Effector CD8-positive, alpha-beta T cell (primary cell): ENCODE results near the gene DGKI.
A peak's percentile ranks its signal among the peaks of the same experiment; 100 is the strongest.

ENCODE experiments used
- DNase-seq: peaks from one replicate; lab custom pipeline; 2025; lab: John Stamatoyannopoulos, UW

DGKI gene

DNA sequence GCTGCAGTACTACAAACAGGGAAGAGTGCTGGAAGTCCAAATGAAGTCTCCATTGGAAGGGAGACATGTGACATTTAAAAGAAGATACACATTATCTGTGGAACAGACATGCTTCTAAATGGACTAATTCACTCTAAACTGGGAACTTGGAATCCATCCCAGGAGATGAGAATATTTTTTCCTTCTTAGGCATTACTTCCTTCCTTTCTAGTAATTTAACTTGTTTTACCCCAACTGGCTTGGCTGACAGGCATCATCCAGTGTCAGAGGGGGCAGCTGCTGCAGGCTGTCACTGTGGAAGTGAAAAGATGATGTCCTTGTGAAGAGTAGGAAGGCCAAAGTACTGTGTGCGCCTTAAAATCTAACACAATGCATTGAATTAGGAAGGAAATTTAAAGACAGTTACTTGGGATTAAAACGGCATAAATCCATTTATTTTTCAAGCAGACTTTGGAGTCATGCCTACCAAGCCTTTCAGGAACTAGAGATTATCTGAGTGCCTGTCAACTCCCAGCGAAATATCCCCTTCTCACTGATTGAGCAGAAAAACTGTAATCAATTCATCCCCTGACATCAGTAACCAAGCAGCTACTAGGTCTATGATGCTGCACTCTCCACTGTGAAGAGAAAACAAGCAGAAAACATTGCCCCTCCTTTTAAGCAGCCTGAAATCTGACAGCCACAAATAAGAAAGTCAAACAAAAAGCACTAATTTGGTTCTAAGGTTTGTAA is 161.2 kb downstream of the DGKI start:
- DNase-seq = no peak

DNA sequence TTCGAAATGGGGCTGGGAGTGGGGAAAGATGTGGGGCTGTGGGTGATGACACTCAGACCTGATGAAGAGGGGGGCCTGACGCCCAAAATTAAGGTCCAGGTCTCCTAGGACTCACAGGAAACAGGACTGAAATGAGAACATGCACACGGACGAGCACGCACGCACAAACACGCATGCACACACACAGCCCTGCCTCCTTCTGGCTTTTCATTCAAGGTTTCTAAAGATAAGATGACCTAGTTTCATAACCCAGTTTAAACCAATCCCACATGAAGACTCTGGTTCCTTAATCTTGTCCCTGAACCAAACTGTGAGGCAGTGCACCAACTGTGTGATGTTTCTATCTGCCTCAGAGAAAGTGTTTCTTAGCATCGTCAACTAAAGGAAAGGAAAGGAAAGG is 162.0 kb downstream of the DGKI start:
- DNase-seq = no peak

- no peak for DNase-seq
Measured at GRCh38 chr7:137684316-137684715, 162.5 kb downstream of the DGKI start.

GRCh38 chr7:137682596-137682995 is 164.2 kb downstream of the DGKI start:
- no peak for DNase-seq

- no peak for DNase-seq
Measured at GRCh38 chr7:137681657-137682562, 164.9 kb downstream of the DGKI start.

DNA sequence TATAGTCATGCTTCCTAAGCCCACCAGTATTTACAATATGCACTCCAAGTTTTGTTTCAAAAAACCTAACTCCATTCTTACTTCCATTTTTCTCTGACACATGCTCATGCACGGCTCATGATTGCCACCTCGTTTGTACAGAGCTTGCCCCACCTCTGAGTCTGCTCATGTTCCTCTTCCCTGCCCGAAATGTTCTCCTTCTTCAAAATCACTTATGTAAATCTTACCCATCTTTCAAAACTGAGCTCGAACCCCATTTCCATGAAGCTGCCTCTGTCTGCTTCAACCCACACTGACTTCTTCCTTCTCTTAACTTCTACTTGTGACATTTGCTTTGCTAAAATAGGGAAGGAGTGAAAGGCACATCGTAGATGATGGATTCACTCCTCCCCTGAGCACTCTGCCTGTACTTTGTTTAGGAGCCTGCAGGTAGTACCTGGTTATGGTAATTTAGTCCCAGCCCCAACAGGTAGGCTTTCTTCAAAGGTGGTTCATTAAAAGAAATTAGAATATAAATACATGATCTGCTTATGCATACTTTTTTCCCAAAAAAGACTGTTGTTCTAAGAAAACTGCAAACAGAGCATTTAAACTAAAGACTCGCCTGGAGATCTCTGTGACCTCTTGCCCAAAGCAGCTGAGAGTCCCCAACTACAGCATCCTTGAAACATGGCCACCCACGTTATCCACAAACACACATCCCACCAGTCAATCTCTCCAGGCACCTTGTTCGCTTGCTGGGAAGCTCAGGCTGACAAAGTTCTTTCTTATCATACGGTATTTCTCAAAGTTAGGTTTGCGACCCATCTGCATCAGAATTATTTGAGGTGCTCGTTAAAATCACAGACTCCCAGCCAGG is 172.0 kb downstream of the DGKI start:
- DNase-seq = no peak

DNA sequence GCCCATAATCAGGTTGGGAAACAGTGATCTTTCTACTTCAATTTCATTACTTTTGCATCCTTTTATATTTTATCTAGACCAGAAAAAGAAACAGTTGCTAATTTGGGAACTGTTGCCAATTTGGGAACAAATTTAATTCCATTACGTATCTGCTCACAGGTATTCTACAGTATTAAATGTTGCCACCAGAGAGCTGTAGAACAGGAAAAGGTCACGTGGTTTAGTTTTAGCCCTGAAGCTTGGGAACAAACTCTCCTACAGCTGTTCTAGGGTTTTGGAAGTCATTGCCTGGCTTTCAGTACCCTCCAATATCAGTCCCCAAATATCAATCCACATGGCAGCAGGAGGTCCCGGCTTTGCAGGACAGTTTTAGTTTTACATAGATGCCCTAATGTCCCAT is 172.7 kb downstream of the DGKI start:
- no peak for DNase-seq

DNA sequence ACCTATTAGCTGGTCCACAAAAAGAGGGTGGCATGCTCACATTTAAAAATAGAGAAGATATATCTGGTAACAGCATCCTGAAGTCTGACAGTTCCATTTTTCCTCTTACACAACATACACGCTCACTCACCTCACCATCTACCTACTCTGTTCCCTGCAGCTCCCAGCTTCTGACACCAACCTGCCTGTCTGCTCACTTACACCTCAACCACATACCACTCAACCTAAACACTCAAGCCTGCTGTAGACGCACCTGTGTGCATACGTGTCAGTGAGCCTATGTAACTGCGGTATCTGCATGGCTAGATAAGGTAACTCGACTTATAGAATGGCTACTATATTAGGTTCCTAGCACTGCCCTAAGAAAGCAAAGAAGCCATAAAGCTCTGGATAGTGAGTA is 174.9 kb downstream of the DGKI start:
- DNase-seq = no peak

DNA sequence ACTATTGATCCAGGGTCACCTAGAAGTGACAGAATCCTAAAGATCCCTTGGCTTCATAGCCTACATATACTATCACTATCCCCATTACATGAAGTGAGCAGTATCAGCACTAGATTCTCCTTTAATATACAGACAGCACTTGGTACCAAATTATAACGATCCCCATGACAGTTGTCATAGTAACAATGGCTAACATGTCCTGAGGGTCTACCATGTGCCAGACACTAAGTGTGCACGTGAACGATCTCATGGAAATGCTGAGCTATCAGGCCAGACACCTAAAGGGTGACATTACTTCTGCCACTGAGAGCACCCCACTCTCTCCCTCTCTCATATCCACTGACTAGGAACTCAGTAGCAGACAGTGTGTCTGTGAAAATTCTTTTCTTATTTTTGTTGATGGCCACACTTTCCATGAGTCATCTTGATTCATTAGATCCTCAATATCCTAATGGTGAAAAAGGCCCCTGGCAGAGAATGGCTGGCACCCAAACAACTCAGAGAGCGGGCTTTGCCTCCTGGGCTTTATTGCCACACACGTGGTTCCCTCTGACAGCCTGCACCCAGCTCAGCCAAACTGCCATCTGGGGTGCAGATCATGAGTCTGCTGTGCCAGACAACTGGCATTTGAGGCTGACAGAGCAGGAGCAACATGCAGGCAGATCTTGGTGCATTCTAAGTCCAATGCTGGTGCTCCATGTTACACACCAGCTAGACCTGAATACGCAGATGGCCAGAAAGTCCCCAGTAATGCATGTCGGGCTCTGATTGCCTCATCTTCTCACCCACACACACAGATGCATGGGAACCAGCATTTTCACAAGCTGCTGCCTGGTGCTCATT is 176.3 kb downstream of the DGKI start:
- DNase-seq = no peak

DNA sequence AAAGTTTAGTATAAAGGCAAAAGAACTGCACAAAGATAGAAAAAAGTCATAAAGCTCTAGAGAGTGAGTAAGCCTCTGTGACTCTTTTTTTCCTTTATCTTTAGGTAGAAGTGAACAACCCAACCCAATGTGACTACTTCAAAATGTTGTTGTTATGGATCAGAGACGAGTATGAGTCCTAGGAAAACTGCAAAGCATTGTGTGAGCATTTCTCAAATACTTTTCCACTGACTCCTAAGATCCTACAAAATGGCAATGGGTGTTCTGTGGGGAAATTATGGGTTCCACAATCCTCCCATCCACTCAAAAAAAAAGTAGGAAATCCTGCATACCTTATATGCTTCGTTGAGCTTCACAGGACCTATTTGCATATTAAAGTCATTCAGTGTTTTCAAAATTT is 177.1 kb downstream of the DGKI start:
- no peak for DNase-seq

DNA sequence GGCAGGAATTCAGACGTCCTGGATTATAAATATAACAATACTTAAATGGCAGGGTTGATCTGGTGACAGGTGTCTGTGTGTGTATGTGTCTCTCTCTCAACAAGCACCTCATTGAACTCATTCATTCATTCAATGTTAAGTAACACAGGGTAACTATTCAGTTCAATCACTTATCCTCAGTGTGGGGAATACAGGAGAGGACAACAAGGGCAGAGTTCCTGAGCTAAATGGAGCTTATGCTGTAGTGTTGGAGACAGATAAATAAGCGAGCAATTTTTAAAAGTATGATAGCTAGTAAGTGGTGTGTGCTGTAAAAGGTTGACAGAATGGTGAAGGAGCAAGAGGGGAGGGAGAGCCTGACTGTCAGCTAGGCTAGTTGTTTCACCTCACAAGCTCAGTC is 178.4 kb downstream of the DGKI start:
- no peak for DNase-seq

- no peak for DNase-seq
Measured at GRCh38 chr7:137667633-137668387, 179.0 kb downstream of the DGKI start.

DNA sequence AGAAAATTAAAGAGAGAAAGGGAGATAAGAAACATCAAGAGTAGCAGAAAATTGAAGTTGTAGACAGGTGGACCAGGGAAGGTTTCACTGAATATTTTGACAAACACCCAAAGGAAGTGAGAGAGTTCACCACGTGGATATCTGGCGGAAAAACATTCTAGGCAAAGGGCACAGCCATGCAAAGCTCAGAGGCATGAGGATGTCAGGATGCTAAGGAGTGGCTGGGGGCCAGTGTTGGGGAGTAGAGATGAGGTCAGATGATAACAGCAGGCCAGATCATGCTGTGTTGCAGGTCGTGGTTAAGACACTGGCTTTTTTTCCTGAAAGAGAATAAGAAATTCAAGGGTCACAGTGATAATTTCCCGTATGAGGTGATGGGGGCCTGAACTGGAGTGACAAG is 181.9 kb downstream of the DGKI start:
- DNase-seq = no peak

DNA sequence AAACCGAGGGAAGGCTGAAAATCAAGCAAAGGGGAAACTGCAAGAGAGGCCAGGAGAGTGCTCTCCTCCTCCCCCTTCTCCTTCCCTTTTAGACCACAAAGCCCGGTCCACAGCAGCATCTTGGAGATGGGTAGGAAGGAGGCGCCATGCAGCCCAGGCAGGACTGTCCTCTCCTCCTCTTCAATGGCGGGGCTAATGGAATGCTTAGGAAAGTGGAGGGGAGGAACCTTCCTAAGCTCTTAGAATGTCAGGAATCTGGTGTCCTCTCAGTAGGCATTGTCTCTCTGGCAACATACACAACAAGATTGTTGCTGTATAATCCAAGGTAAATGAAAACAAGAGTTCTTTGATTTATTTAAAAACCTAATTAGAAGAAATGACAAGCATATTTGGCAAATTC is 185.1 kb downstream of the DGKI start:
- no peak for DNase-seq

GRCh38 chr7:137658190-137658900 is 188.4 kb downstream of the DGKI start:
- no peak for DNase-seq

DNA sequence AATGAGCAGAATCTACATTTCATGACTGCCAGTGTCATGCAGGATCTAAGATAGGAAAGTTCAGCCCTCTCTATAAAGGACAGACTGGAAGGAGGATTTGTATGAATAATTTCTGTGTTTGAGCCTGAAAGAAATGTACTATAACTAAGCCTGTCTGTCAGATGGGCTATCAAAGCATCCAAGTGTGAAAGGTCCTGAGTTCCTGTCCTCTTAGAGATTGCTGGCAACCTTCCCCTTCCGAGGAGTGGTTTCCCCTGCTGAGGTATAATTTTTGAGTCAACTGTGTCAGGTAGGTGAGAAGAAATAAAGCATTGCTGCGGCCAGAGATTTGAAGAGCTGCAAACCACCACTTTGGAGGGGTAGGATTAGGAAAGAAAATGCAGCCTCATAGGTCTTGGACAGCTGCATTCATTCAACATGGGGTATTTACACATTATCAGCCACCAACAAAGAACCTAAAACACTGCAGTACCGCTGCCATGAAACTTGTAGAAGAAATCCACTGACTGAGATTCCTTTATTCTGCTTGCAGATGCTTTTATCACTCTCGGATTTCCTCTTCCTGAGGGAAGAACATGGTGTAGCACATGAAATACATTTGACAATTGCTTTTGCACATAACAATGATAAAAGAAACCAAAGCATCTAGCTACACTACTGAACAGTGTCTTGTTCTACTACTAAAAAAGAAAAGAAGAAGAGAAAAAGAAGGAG is 189.1 kb downstream of the DGKI start:
- no peak for DNase-seq

- no peak for DNase-seq
Measured at GRCh38 chr7:137656850-137657232, 189.9 kb downstream of the DGKI start.

DNA sequence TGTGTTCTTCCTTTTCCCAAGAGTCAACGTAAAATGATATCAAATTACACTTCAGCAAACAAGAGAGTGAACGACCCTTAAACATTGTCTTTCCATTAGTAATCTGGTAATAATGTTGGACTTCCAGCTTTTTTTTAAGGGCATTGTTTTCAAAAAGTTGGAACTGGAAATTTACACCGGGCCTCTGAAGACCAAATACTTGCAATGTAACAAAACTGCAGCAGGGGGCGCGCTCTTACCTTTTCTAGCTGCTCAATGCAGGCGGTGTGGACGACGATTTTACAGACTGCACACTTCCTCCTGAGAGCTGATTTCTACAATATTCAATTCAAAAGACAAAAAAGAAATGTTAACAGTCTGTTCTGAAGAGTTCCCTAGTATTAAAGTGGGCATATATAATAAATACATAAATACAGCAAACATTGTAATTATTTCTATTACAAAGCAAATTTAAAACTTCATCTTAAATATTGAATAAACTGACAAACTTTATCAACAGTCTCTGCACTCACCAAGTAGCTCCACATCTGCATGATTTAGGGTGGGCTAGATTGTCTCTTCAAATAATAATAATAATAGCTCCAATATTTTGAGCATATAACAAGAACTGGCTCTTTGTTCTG is 190.4 kb downstream of the DGKI start:
- DNase-seq = peak; percentile 11

- no peak for DNase-seq
Measured at GRCh38 chr7:137655804-137656203, 191.0 kb downstream of the DGKI start.
